A549 (cell line): Measurements from ENCODE around the gene CENPL.

Source experiments
- CEBPB ChIP-seq, 2 experiments: fragments of >200 bp in 1 of 2; sonication (Bioruptor Twin) in 1 of 2; formaldehyde crosslinking in 1 of 2; IDR thresholded peaks; 2 replicates each; pipeline ENCODE4 v1.6.1; 2012 to 2016
- EHMT2 ChIP-seq: fragments of 200-600 bp; sonication (generic); IDR thresholded peaks from 2 replicates; pipeline ENCODE4 v1.6.1; 2016; ENCODE audit warnings: antibody characterized with exemption, low read depth, mild to moderate bottlenecking, moderate library complexity
- HDAC2 ChIP-seq: fragments of 200-600 bp; sonication (generic); IDR thresholded peaks from 2 replicates; pipeline ENCODE4 v1.6.1; 2016
- JUN ChIP-seq, 2 experiments: fragments of >200 bp; sonication (Bioruptor Twin); formaldehyde crosslinking; IDR thresholded peaks; 2 replicates in 1 of 2; 3 replicates in 1 of 2; pipeline ENCODE4 v1.6.1; 2016 to 2017
- KDM5A ChIP-seq: fragments of 200-600 bp; sonication (generic); IDR thresholded peaks from 2 replicates; pipeline ENCODE4 v1.6.1; 2016; ENCODE audit warnings: antibody characterized with exemption, mild to moderate bottlenecking
- PBX3 ChIP-seq: IDR thresholded peaks from 2 replicates; pipeline ENCODE4 v1.6.1; 2012
- POLR2A ChIP-seq: IDR thresholded peaks from 2 replicates; pipeline ENCODE4 v1.6.1; 2012; ENCODE audit warnings: mild to moderate bottlenecking, low read length
- RAD21 ChIP-seq, 2 experiments: fragments of >200 bp in 1 of 2; sonication (Bioruptor Twin) in 1 of 2; formaldehyde crosslinking in 1 of 2; IDR thresholded peaks in 1 of 2; conservative IDR thresholded peaks in 1 of 2; 2 replicates in 1 of 2; 3 replicates in 1 of 2; pipeline ENCODE4 v1.6.1; 2012 to 2018; ENCODE audit warnings: inconsistent platforms in 1 of 2
- REST ChIP-seq: fragments of 200-600 bp; sonication (generic); IDR thresholded peaks from 2 replicates; pipeline ENCODE4 v1.6.1; 2016; ENCODE audit warnings: antibody characterized with exemption, mild to moderate bottlenecking, moderate library complexity
- RFX5 ChIP-seq: fragments of 450-650 bp; IDR thresholded peaks from 2 replicates; pipeline ENCODE4 v1.7.1; 2014; ENCODE audit warnings: antibody characterized with exemption, mild to moderate bottlenecking, moderate library complexity
- SMC3 ChIP-seq: fragments of >200 bp; sonication (Bioruptor Twin); formaldehyde crosslinking; IDR thresholded peaks from 3 replicates; pipeline ENCODE4 v1.6.1; 2018; ENCODE audit warnings: inconsistent platforms
- TF ChIP-seq, protein P1 (sequence below): fragments of >200 bp; sonication (Bioruptor Twin); formaldehyde crosslinking; IDR thresholded peaks from 3 replicates; pipeline ENCODE4 v1.5.1; 2016
- TF ChIP-seq, protein P2 (sequence below): IDR thresholded peaks from 2 replicates; pipeline ENCODE4 v1.6.1; 2012
- TF ChIP-seq, protein P3 (sequence below): fragments of 450-650 bp; IDR thresholded peaks from 2 replicates; pipeline ENCODE4 v1.6.1; 2014; ENCODE audit warnings: antibody characterized with exemption

- TF ChIP-seq, protein P1, sequence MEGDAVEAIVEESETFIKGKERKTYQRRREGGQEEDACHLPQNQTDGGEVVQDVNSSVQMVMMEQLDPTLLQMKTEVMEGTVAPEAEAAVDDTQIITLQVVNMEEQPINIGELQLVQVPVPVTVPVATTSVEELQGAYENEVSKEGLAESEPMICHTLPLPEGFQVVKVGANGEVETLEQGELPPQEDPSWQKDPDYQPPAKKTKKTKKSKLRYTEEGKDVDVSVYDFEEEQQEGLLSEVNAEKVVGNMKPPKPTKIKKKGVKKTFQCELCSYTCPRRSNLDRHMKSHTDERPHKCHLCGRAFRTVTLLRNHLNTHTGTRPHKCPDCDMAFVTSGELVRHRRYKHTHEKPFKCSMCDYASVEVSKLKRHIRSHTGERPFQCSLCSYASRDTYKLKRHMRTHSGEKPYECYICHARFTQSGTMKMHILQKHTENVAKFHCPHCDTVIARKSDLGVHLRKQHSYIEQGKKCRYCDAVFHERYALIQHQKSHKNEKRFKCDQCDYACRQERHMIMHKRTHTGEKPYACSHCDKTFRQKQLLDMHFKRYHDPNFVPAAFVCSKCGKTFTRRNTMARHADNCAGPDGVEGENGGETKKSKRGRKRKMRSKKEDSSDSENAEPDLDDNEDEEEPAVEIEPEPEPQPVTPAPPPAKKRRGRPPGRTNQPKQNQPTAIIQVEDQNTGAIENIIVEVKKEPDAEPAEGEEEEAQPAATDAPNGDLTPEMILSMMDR = no peak
- no peak for TF ChIP-seq REST
- TF ChIP-seq RFX5 = no peak
- no peak for TF ChIP-seq SMC3
- no peak for TF ChIP-seq KDM5A
- TF ChIP-seq PBX3 = no peak
- TF ChIP-seq POLR2A = no peak
- no peak for TF ChIP-seq EHMT2
- TF ChIP-seq HDAC2 = no peak
- no peak for TF ChIP-seq JUN (IDR thresholded peaks at IDR 0.05)
- TF ChIP-seq CEBPB (IDR thresholded peaks at IDR 0.05) = no peak
- TF ChIP-seq, protein P2, sequence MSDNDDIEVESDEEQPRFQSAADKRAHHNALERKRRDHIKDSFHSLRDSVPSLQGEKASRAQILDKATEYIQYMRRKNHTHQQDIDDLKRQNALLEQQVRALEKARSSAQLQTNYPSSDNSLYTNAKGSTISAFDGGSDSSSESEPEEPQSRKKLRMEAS = no peak
- TF ChIP-seq, protein P3, sequence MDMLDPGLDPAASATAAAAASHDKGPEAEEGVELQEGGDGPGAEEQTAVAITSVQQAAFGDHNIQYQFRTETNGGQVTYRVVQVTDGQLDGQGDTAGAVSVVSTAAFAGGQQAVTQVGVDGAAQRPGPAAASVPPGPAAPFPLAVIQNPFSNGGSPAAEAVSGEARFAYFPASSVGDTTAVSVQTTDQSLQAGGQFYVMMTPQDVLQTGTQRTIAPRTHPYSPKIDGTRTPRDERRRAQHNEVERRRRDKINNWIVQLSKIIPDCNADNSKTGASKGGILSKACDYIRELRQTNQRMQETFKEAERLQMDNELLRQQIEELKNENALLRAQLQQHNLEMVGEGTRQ = no peak
- no peak for TF ChIP-seq RAD21 (conservative IDR thresholded peaks at IDR 0.05 in 1 of 2, IDR thresholded peaks at IDR 0.05 in 1 of 2)
Observed at GRCh38 chr1:173821680-173822079, 3.0 kb downstream of the CENPL start.
